Activated CD4-positive, alpha-beta T cell treated with anti-CD3 and anti-CD28 coated beads, Interleukin-2, amount 50 U/mL, for 48 hours (primary cell): ENCODE data around the gene PPIP5K2.
"Not testable (repeated sequence)": the region's sequence is repeated elsewhere in the genome, so short reads cannot be mapped to it uniquely, and the experiment has no call there.

Experiments used
- DNase-seq, 2 experiments: peaks; one replicate each; pipeline ENCODE4 v3.0.0-alpha.2; 2020

The PPIP5K2 gene

DNA sequence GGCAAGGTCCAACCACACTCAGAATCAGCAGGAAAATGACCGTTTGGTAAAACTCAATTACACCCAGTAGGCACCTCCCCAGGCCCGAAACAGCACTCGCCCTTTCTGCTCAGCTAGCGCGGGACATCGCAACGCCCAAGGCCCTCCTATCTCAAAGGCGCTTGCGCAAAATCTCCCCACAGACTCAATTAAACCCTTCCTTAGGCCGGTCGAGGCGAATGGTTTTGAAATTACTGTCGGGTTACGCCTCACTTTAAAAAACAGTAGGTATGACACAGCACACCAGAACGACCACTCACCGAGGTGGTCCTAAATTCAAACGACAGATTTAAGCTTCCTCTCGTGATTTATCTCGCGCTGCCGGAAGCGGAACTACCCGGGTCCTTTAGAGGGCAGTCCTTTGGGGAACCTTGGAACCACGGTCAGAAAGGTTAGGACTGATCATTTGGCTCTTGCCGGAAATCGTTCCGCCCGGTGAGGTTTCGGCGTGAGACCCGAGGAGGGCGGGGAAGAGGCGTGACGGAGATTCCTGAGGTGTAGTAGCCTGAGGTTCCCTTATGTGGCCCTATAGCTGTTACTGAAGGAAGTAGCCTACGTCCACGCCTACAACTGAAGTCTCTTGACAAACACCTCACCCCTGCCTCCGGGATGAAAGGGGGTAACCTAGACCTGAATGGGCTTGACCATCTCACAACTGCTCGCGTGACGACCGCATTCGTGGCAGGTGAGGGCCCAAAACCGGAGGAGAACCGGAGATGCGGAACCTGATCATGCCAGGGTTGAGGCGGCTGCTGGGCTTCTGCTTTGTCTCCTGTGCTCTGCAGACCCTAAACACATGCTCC, at the start of gene PPIP5K2, which contains the start of gene GIN1:
Gene PPIP5K2 (plus strand): TSS at position 537 of the 842 bp plus-strand sequence. CDS start 9,289 bp downstream, outside the sequence.
Gene GIN1 (minus strand): TSS at position 374 of the 842 bp plus-strand sequence. CDS start 11,431 bp downstream, outside the sequence.
- peak; percentile 96 to 98 for DNase-seq

DNA sequence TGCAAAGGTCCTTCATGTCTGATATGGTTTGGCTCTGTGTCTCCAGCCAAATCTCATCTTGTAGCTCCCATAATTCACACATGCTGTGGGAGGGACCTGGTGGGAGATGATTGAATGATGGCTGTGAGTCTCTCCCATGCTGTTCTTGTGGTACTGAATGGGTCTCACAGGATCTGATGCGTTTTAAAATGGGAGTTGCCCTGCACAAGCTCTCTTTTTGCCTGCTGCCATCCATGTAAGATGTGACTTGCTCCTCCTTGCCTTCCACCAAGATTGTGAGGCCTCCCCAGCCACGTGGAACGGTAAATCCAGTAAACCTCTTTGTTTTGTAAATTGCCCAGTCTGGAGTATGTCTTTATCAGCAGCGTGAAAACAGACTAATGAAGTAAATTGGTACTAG, 46.6 kb upstream of the PPIP5K2 start:
- DNase-seq = not testable (repeated sequence)

DNA sequence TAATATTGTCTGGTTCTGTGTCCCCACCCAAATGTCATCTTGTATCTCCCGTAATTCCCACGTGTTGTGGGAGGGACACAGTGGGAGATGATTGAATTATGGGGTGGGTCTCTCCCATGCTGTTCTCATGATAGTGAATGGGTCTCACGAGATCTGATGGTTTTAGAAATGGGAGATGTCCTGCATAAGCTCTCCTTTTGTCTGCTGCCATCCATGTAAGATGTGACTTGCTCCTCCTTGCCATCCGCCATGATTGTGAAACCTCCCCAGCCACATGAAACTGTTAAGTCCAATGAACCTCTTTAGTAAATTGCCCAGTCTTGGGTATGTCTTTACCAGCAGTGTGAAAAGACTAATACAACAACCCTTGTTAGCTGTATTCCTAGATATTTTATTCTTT, 44.7 kb upstream of the PPIP5K2 start:
- DNase-seq = no peak

DNA sequence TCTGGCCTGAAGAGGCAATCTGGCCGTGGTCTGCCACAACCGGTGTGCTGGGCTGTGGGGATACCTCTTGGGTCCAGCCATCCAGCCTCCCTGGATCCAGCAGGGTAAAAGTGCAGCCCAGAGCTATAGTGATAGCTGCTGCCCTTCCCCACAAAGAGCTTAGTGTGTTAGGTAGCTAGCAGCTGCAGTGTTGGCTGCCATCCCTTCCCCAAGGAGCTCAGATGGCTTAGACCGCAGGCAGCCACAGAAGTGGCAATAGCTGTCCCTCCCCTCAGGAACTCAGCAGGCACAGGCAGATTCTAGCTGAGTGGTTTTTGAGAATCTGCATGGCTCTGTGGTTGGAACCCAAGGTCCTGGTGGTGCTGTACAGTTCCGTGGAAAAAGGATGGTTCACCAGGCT, 40.3 kb upstream of the PPIP5K2 start:
- no peak for DNase-seq

DNA sequence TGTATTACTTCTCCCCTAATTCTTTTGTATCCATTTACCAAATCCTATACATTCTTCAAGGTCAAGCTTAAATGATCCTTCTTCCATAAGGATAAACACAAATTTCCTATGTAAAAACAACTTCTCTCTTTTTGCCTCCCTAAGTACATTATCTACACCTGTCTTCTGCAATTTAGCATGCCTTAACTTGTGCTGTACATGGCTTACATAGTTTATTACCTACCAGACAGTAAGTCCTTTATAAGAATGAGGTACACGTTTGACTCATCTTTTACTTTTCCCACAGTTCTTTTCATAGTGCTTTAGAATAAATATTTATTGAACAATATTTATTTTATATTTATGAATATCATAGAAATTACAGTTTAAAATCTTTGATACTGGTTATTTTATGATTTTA, 33.6 kb upstream of the PPIP5K2 start:
- no peak for DNase-seq

DNA sequence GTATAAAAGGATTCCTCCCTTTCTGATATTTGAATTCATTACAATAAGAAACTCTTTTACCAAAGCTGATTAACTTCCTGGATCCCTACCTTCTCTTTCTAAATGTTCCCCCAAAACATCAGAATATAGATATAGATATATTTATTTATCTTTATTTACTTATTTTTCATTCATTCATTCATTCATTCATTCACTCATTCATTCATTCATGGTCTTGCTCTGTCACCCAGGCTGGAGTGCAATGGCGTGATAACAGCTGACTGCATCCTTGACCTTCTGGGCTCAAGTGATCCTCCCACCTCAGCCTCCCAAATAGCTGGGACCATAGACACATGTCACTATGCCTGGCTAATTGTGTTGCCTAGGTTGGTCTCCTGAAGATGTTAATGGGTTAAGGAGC, 30.8 kb upstream of the PPIP5K2 start:
- DNase-seq = no peak

DNA sequence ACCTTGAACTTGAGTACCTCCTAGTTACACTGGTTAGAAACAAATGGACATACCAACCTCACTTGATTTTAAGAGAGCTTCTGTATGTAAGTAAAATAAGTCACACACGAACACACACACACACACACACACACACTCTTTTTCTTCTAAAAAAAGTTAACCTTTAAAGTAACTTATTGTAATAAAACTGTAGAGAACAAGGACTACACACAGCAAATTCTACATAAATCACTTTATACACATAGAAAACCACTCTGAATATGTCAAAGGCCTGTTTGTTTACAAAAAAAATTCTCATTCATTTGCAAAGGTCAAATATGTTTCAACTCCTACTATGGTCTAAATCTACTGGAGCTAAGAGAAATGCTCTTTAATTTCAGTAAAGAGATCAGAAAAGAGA, 29.3 kb upstream of the PPIP5K2 start:
- DNase-seq = no peak

DNA sequence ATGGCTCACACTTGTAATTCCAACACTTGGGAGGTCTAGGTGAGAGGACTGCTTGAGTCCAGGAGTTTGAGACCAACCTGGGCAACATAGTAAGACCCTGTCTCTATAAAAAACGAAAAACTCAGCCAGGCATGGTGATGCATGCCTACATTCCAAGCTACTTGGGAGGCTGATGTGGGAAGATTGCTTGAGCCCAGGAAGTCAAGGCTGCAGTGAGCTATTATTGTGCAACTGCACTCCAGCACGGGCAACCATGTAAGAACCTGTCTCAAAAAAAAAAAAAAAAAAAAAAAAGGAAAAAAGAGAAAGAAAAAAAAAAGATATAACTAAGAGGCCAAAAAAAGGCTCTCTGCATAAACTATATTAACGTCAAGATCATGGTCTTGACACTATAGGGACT, 27.4 kb upstream of the PPIP5K2 start:
- no peak for DNase-seq

DNA sequence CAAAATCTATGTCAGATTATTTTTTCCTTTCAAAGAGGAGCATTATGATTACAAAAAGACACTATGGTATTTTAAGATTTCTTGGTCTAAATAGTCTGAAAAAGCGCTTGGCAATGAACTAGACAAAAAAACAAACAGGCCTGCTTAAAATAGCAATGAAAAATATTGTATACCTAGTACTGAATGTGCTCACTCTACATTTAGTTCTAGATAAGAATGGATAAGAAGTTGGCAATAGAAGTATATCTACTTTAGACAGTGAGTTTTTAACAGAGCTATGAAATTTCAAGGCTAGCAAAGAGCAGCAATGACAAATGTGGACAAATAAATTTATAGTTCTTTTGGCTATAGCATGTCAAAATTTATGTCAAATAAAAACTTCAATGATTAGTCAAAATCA, 26.4 kb upstream of the PPIP5K2 start:
- no peak for DNase-seq

DNA sequence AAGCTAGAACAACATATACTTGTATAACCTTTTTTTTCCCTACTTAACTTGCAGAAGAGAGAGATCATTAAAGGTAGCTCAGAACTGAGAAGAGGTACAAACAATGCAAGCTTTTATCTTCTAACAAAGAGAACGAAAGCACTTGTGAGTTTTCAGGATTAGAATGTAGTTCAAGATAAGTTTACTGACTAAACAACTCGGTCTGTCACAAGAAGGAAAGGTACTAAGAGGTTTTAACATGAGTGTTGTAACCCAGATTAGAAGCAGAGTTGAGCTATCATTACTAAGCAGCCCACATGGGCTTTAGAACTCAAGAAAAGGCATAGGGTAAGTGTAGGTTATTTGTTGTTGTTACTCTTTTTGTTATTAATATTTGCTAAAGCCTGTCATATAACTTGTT, 25.4 kb upstream of the PPIP5K2 start:
- no peak for DNase-seq

DNA sequence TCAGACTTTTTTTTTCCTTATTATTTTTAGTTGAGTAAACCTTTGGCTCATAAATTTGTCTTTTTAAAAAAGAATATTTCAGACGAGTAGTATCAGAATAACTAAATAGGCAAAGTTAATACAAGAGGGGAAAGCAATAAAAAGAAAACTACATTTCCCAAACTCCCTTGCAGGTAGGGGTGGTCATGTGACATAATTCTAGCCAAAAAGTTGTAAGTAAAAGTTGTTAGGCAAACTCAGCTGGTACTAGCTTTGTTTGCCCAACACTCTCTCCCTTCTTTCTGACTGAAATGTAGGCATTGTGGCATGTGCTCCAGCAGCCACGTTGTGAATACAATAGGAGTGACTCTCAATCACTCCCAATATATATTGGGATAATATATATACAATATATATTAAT, 21.1 kb upstream of the PPIP5K2 start:
- DNase-seq = no peak

DNA sequence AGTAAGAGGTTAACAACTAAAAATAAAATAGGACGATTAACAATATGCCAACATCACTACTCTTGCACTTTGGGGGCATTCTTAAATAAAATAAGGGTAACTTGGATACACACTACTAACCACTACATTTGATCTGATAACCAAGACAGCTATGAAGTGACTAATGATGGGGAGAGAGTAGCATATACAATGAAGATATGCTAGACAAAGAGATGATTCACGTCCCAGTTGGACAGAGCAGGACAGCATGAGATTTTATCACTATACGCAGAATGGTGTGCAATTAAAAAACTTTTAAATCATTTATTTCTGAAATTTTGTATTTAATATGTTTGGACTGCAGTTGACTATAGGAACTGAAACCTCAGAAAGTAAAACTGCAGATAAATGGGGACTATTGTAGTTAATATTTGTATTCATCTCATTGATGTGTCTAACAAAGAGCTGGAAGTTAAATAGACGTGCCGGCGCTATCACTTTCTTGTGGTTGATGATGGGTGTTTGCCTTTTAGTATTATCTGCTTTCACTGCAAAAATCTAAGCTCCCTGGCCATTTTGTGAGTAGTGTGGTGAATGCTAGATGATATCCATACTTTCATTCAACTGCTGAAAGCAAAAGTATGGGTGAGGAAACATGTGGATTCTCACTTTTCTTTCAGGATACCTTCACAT, 18.9 kb upstream of the PPIP5K2 start:
- DNase-seq = no peak

DNA sequence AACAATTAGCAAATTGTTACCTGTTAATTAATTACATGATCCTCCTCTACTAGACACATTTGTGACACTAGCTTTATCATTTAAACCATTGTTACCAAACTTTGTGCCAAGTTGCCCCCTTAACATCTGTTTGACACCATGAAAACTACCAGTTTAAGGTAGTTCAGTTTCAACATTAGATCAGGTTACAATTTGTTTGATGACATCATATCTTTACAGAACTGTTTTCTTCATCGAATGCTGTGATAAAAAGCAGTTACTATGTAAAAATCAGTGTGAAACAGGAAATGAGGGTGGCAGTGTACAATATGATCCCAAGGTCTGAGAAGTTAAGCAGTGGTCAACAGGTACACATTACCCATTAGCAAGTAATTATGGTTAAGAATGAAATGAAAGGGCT, 17.9 kb upstream of the PPIP5K2 start:
- DNase-seq = no peak

DNA sequence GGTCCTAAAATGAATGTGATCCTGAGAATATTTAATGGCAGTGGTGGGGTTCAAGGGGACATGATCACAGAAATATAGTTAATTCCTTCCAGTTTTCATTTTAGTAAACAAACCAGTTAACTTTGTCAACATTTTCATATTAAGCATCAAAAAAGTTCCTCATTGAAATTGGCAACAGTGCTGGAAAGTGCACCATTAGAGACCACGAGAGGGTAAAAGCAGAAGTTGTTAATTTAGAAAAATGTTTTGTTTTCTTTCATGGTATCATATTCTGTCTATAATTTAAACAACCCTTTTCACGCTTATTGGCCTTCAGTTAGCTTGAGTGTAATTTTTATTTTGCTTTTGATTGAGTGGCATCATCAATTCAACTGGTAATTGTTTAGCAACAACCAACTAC, 12.0 kb upstream of the PPIP5K2 start:
- no peak for DNase-seq

DNA sequence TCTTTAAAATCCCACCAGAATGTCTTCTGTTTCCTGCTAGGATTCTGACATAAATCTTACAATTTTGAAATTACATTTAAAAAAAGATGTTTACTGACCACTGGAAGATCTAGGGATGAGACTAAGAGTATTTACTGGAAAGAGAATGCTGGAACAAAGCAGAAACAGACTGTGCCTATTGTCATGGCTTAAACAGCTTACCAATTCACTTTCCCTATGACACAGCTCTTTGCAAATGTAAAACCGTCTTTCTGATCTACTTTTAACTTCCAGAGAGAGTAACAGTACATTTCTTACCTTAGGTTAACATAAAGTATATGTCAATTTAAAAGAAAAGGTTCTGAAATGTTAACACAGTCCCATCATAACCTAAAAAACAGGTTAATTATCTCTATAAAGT, 10.8 kb upstream of the PPIP5K2 start:
- no peak for DNase-seq

DNA sequence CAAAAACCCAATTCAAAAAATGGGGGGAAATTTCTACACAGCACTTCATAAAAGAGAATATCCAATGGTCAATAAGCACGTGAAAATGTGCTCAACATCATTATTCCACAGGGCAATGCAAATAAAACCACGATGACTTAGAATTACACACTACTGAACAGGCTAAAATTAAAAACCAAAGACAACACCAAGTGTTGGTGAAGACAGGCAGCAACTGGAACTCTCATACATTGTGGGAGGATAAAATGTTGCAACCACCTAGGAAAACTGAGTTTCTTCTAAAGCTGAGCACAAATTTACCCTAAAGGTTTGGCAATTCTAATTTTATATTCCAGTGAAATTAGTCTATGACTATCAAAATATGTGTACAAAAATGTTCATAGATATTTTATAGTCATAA, 9.7 kb upstream of the PPIP5K2 start:
- no peak for DNase-seq

DNA sequence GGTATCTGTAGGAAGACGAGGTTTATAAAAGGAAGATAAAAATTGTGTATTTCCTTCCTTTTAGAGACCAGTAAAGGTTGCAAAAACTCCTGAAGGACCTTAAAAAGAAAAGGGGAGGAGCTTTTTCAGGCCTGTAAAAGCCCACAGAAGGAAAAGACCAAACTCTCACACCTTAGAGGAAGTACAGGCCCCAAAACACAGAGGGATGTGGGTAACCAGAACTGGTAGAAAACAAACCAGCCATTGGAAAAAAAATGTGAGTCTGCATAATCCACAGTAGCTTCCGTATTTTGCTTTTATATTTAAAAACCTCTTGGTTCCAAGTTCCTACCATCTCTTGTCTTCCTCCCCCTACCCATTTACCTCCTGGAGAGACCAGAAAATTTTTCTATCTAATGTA, 8.6 kb upstream of the PPIP5K2 start:
- DNase-seq = no peak

DNA sequence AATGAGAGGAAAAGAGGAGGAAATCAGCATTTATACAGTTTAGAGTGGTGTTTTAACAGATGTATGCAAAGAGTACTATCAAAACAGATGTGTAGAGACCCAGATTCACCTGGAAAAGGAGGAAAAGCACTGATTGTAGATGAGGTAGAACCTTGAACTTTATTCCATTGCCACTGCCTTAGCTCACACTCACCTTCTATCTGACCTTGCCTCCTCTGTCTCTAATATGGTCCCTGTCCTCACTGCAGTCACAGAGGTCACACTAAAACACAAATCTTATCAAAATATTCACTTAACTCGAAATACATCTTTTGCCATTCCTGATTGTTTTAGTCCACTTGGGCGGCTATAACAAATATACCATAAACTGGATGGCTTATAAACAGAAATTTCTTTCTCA, 7.2 kb upstream of the PPIP5K2 start:
- no peak for DNase-seq

DNA sequence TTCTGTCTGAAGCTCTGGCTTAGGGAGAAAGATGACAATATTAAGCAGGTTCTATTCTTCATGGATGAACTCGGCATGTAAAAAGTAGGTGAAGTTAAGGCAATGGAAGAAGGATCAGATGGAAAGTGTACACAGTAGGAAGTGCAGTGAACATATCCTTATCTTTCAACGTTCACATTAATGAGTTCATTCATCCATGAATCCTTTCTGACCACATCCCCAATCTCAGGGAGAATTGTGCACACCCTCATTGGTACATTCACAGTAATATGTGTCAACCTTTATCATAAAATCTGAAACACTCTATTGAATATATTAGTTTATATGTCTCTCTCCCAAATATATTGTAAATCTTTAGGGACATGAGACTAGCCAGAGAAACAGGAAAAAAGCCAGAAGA, 5.7 kb upstream of the PPIP5K2 start:
- DNase-seq = no peak

DNA sequence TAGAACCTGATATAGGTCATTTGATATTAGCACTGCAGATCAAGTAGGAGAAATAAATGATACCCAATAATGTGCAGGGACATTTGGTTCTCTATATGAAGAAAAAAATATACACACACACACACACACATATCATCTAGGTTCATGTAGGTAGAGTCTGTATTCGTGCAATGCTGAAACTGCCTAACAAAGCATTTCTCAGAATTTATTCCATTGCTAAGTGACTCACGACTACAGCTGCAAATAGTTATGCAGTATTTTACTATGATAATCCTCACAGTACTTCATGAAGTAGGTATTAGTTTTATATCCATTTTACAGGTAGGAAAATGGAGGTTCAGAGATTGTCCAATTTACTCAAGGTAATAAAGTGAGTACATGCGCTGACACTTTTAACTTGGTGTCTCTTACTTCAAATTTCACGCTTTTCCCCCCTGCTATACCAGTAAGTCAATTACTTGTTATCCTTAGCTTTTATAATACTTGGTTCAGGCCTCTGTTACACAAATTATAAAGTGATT, 2.6 kb upstream of the PPIP5K2 start:
- no peak for DNase-seq

DNA sequence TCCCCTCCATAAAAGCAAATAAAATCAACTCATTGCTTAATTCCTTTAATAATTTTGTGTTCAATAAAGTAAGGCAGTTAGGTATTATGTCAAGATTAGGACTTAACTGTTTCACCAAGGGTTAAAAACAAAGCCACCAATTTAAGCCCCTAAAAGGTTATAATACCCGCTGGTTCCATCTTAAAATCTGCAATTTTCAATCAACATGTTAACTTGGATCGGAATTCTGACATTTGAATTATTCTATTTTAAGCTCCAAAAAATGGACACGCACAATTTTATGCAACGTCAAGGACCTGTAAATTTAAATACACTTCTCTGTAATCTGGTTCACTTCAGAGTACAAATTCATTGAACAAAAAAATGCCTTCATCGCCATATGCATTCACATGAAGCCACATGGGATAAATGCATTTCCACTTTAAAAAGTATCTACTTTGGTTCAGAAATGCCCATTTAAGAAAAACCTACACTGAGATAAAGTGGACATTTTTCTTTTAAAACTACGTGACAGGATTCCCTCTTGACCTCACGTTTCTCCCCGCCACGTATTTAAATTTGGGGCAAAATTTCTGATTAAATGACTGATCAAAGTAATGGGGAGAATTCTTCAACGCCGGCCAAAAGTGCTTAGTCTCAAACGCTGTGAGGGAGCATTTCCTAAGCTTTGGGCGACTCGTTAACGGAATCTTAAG, 884 bp upstream of the PPIP5K2 start:
- no peak for DNase-seq

DNA sequence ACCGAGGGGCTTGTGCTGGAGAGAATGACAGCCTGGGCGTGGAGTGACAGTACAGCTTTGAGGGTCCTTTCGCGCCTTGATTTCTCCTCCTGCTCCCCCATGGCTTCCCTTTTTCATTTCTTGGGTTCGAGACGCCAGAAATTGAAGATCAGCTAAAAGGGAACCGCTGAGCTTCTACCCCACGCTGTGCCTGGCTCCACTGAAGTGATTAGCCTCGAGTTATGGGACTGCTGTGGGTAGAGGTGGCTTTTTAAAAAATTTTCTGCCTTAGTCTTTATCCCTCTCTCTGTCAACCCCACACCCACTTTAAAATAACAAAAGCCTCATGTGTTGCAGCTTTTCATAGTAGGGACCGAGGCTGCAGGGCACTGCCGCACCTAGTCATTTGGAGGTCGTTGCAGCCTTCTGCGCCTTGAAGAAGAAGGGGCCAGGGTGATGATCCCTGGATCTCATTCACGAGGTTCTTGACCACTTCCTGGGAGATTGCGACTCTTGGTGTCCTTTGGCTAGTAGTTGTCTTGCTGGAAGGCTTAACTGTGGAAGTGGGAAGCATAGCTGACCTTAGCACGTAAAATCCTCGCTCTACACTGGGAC, 603 bp downstream of the PPIP5K2 start:
- DNase-seq = peak in 1 of 2 experiments; percentile 9

DNA sequence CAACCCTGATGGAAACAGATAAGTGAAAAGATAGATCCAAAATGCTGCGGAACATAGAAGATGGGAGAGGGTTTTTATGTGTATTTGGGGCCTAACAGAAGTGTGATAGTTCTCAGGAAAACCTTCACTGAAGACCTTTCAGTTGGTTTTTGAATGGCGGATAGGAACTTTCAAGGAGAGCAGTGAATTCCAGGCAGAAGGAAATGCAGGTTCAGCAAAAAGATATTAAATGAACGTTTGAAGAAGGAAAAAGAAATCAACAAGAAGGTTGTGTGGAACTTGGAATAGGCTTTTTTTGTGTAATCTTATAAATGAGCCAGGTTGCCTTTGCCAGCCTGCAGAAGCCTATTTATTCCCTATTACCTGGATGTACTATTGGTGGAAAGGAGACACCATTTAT, 2.1 kb downstream of the PPIP5K2 start:
- DNase-seq = no peak
